ENCODE results near the gene ZFYVE9. TPM values are rescaled to one million over a fixed set of nuclear protein-coding genes. Genes with fewer than 3 reads are reported as not detected.

ZFYVE9 gene
- total RNA-seq, 4 donors from 2014 or later: 22.8 to 37.0 (median 28.2) TPM

GRCh38 chr1:52359676-52360594 is 218.0 kb downstream of the ZFYVE9 start:
- Histone ChIP-seq H3K27me3 (no peaks in the 10 kb centered on the region), H3K36me3 (peaks cover 0 to 74% (median 41%) of the 10 kb centered on the region in 4 donors), H3K9me3 (no peaks in the 10 kb centered on the region), H3K27ac (no peak overlapping the region), H3K4me1 (peaks cover 6 to 7% (median 7%) of the 10 kb centered on the region in 4 donors), H3K4me3 (no peak overlapping the region)
- intact Hi-C loops (cut with DNase I; ENCODE audit: low total_unique reads): no loop called here
- no peak for DNase-seq
- TF ChIP-seq EP300 (IDR thresholded peaks at IDR 0.05; ENCODE audit: low read depth) (no peak), POLR2AphosphoS5 (IDR thresholded peaks at IDR 0.05) (no peak), CTCF (IDR thresholded peaks at IDR 0.05) (no peak), POLR2A (IDR thresholded peaks at IDR 0.05) (no peak)
- in situ Hi-C loops (cut with MboI; ENCODE audit: low pct_ligation_motif_present in 1 of 4, low pct_unique_long_range_greater_than_20kb in 1 of 4, low sequenced_read_pairs in 3 of 4): no loop called here
- 97% methylated on average over 24 of the region's 24 CpGs; no CpG with 5 or more reads in 1 of the 2 donors for WGBS, 2 donors (ENCODE audit: low coverage in 1 of 2)

GRCh38 chr1:52360595-52360968 is 218.7 kb downstream of the ZFYVE9 start:
- H3K27ac ChIP-seq: no peak overlapping the region
- in situ Hi-C loops (cut with MboI; ENCODE audit: low pct_ligation_motif_present in 1 of 4, low pct_unique_long_range_greater_than_20kb in 1 of 4, low sequenced_read_pairs in 3 of 4): no loop called here
- no peaks in the 10 kb centered on the region for H3K27me3 ChIP-seq
- H3K9me3 ChIP-seq: no peaks in the 10 kb centered on the region
- no peak for TF ChIP-seq POLR2A (IDR thresholded peaks at IDR 0.05)
- TF ChIP-seq CTCF (IDR thresholded peaks at IDR 0.05): no peak
- no peak for TF ChIP-seq POLR2AphosphoS5 (IDR thresholded peaks at IDR 0.05)
- TF ChIP-seq EP300 (IDR thresholded peaks at IDR 0.05; ENCODE audit: low read depth): no peak
- H3K4me3 ChIP-seq: no peak overlapping the region
- intact Hi-C loops (cut with DNase I; ENCODE audit: low total_unique reads): no loop called here
- H3K36me3 ChIP-seq: peaks cover 0 to 68% (median 37%) of the 10 kb centered on the region in 4 donors
- peaks cover 6 to 12% (median 11%) of the 10 kb centered on the region in 4 donors for H3K4me1 ChIP-seq
- 97% methylated on average over 7 of the region's 7 CpGs; no CpG with 5 or more reads in 1 of the 2 donors for WGBS, 2 donors (ENCODE audit: low coverage in 1 of 2)
- DNase-seq: no peak

GRCh38 chr1:52364235-52364839 is 222.4 kb downstream of the ZFYVE9 start:
- Histone ChIP-seq H3K27me3 (no peaks in the 10 kb centered on the region), H3K9me3 (no peaks in the 10 kb centered on the region), H3K4me3 (no peak overlapping the region), H3K27ac (peak overlapping the region; percentile 93 to 99 (median 96)), H3K36me3 (peaks cover 0 to 30% (median 18%) of the 10 kb centered on the region in 4 donors), H3K4me1 (peaks cover 6 to 23% (median 17%) of the 10 kb centered on the region in 4 donors)
- DNase-seq: no peak
- in situ Hi-C loops (cut with MboI; ENCODE audit: low pct_ligation_motif_present in 1 of 4, low pct_unique_long_range_greater_than_20kb in 1 of 4, low sequenced_read_pairs in 3 of 4) (no loop called here), intact Hi-C loops (cut with DNase I; ENCODE audit: low total_unique reads) (no loop called here)
- no peak for TF ChIP-seq POLR2AphosphoS5 (IDR thresholded peaks at IDR 0.05)
- no peak for TF ChIP-seq EP300 (IDR thresholded peaks at IDR 0.05; ENCODE audit: low read depth)
- no peak for TF ChIP-seq CTCF (IDR thresholded peaks at IDR 0.05)
- no peak for TF ChIP-seq POLR2A (IDR thresholded peaks at IDR 0.05)
- 81% methylated on average over 5 of the region's 5 CpGs; no CpG with 5 or more reads in 1 of the 2 donors for WGBS, 2 donors (ENCODE audit: low coverage in 1 of 2)

- intact Hi-C loops (cut with DNase I; ENCODE audit: low total_unique reads): no loop called here
- H3K9me3 ChIP-seq: no peaks in the 10 kb centered on the region
- H3K4me3 ChIP-seq: peak overlapping the region; percentile 78 to 98 (median 88)
- peaks cover 6 to 23% (median 17%) of the 10 kb centered on the region in 4 donors for H3K4me1 ChIP-seq
- in situ Hi-C loops (cut with MboI; ENCODE audit: low pct_ligation_motif_present in 1 of 4, low pct_unique_long_range_greater_than_20kb in 1 of 4, low sequenced_read_pairs in 3 of 4): no loop called here
- peak; percentile 66 for DNase-seq
- peaks cover 0 to 21% (median 10%) of the 10 kb centered on the region in 4 donors for H3K36me3 ChIP-seq
- TF ChIP-seq POLR2A (IDR thresholded peaks at IDR 0.05): no peak
- TF ChIP-seq POLR2AphosphoS5 (IDR thresholded peaks at IDR 0.05): peak in 2 of 3 donors; percentile 27 to 39
- peak overlapping the region; percentile 93 to 99 (median 96) for H3K27ac ChIP-seq
- WGBS, 2 donors (ENCODE audit: low coverage in 1 of 2): 6 to 7% methylated on average over 3 to 22 of the region's 22 CpGs
- no peaks in the 10 kb centered on the region for H3K27me3 ChIP-seq
Measured at GRCh38 chr1:52365071-52365745, 223.3 kb downstream of the ZFYVE9 start.

All from transverse colon (tissue), 4 donors.